Measurements from ENCODE around the gene SGCG. TPM values are rescaled to one million over a fixed set of nuclear protein-coding genes. Genes with fewer than 3 reads are reported as not detected.

The SGCG gene
- total RNA-seq, 1 donor from 2014 or later = 5.6 TPM

DNA sequence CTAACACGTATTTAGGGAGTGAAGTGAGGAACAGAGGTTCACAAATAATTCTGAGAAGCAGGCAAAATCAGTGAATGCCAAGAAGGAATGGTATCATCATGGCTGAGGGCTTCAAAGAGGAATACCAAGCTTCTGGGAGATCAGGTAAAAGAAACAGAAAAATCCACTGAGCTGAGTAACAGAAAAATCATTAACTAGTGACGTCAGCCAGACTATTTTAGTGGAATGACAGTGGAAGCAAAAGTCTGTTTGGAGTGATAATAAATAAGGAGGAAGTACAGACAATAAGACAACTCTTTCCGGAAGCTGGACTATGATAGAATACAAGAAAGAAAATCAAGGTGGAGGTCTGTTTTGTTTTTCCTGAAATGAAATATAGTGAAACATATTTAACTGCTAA lies 169.2 kb downstream of the SGCG start:
- Mint-ChIP-seq H3K36me3 (peaks cover 60% of the 10 kb centered on the region), H3K27me3 (no peaks in the 10 kb centered on the region)

DNA sequence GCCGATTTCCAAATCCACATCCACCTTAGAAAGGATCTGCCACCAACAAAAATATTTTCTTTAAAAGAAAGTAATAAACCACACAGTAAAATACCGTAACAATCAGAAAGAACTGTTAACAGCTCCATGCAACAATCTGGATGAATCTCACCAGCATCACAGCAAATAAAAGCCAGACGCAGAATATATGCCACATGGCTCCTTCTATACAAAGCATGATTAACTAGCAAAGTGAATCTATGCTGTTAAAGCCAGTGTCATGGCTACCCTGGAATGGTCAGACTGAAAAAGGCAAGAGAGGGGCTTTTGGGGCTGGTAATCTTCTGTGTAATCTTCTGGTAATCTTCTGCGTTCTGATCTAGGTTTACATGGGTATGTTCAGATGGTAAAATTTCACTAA lies 171.4 kb downstream of the SGCG start:
- TF ChIP-seq, protein P1, sequence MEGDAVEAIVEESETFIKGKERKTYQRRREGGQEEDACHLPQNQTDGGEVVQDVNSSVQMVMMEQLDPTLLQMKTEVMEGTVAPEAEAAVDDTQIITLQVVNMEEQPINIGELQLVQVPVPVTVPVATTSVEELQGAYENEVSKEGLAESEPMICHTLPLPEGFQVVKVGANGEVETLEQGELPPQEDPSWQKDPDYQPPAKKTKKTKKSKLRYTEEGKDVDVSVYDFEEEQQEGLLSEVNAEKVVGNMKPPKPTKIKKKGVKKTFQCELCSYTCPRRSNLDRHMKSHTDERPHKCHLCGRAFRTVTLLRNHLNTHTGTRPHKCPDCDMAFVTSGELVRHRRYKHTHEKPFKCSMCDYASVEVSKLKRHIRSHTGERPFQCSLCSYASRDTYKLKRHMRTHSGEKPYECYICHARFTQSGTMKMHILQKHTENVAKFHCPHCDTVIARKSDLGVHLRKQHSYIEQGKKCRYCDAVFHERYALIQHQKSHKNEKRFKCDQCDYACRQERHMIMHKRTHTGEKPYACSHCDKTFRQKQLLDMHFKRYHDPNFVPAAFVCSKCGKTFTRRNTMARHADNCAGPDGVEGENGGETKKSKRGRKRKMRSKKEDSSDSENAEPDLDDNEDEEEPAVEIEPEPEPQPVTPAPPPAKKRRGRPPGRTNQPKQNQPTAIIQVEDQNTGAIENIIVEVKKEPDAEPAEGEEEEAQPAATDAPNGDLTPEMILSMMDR (conservative IDR thresholded peaks at IDR 0.05) = no peak
- Mint-ChIP-seq H3K4me3 (no peak overlapping the region), H3K27ac (no peak overlapping the region), H3K4me1 (ENCODE audit: unreplicated experiment) (peaks cover 16% of the 10 kb centered on the region), H3K36me3 (peaks cover 57% of the 10 kb centered on the region), H3K27me3 (no peaks in the 10 kb centered on the region), H3K9me3 (peaks cover 13% of the 10 kb centered on the region)
- DNase-seq (ENCODE audit: extremely low spot score, unreplicated experiment) = no peak

More for the DNA sequence above, 169.2 kb downstream of the SGCG start:
- no peak overlapping the region for H3K27ac Mint-ChIP-seq
- H3K4me3 Mint-ChIP-seq = no peak overlapping the region
- DNase-seq (ENCODE audit: extremely low spot score, unreplicated experiment) = no peak
- H3K9me3 Mint-ChIP-seq = peaks cover 13% of the 10 kb centered on the region
- peaks cover 16% of the 10 kb centered on the region for H3K4me1 Mint-ChIP-seq (ENCODE audit: unreplicated experiment)
- TF ChIP-seq, protein P1 (conservative IDR thresholded peaks at IDR 0.05) = no peak

DNA sequence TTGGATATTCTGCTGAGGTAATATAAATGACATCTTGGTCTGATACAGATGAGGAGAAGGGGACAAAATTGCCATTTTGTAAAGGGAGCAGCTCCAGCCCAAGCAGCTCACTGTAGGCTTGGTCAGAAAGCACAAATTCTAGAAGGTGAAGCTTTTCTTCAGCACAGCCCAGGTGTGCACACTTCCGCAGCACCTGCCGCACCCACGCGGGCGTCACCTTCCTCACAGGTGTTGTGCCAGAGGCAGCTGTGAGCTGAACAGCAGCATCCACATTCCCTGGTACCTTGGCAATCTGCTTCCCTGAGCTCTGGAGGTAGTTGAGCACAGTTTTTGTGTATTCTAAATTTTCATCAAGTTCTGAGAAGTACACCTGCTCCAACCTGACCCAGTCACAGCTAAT lies 173.7 kb downstream of the SGCG start:
- Mint-ChIP-seq H3K4me1 (ENCODE audit: unreplicated experiment) (peaks cover 5% of the 10 kb centered on the region), H3K27me3 (no peaks in the 10 kb centered on the region), H3K4me3 (no peak overlapping the region), H3K36me3 (peaks cover 40% of the 10 kb centered on the region), H3K9me3 (peaks cover 12% of the 10 kb centered on the region), H3K27ac (no peak overlapping the region)
- no peak for DNase-seq (ENCODE audit: extremely low spot score, unreplicated experiment)
- TF ChIP-seq, protein P1 (conservative IDR thresholded peaks at IDR 0.05) = no peak

DNA sequence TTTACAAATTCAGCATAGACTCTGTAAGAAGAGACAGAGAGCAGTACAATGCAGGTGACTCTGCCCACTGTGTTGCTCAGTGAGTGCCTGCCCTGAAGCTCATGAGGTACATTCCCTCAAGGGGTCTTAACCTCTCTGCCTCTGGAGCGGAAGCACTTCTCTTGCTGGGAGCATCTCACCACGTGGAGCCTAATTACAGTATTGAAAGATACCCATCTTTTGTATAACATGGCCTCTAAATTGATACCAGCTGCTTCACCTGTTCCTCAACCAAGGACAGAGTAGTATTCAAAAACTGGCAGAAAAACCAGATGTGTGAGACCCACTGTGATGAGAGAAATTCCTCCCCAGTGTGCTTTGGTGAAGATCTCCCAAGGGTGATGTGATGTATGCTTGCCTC lies 175.6 kb downstream of the SGCG start:
- Mint-ChIP-seq H3K27ac (no peak overlapping the region), H3K9me3 (no peaks in the 10 kb centered on the region), H3K27me3 (no peaks in the 10 kb centered on the region), H3K4me3 (no peak overlapping the region), H3K36me3 (peaks cover 23% of the 10 kb centered on the region), H3K4me1 (ENCODE audit: unreplicated experiment) (no peaks in the 10 kb centered on the region)
- TF ChIP-seq, protein P1 (conservative IDR thresholded peaks at IDR 0.05) = no peak
- DNase-seq (ENCODE audit: extremely low spot score, unreplicated experiment) = no peak

DNA sequence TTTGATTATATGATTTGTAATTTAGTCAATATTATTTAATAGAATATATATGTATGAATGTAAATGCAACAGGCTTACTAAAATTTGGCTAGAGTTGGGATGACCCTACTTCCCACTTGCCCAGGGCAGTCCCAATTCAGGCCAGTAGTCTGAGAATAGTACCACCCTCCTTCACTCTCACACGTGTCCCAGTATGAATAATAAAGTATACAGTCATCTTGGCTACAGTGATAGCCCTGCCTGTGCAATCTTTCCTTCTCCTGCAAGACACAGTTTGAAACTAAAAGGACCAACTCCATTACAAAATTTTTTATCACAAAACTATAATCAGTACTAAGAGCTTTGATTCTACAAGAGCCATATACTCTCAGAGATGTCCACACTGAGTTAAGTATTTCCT lies 176.6 kb downstream of the SGCG start:
- Mint-ChIP-seq H3K27ac (no peak overlapping the region), H3K36me3 (peaks cover 22% of the 10 kb centered on the region), H3K9me3 (no peaks in the 10 kb centered on the region), H3K4me3 (no peak overlapping the region), H3K4me1 (ENCODE audit: unreplicated experiment) (no peaks in the 10 kb centered on the region), H3K27me3 (no peaks in the 10 kb centered on the region)
- TF ChIP-seq, protein P1 (conservative IDR thresholded peaks at IDR 0.05) = no peak
- no peak for DNase-seq (ENCODE audit: extremely low spot score, unreplicated experiment)

DNA sequence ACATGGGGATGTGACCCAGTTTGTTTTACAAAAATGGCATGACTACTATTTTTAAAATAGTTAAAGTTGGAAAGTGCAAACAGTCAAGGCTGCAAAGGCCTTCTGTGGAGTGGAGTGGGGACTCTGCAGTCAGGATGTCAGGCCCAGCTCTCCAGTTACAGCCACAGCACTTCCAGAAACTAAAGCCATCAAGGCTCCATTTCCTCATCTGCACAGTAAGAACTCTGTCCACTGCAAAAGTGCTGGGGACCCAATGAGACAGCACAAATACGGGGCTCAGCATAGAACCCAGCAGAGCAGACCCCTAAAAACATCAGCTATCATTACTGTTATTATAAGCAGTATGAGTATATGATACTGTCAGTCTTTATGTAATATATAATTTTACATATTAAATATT lies 179.1 kb downstream of the SGCG start:
- TF ChIP-seq, protein P1 (conservative IDR thresholded peaks at IDR 0.05) = no peak
- no peak overlapping the region for H3K4me3 Mint-ChIP-seq
- H3K36me3 Mint-ChIP-seq = peaks cover 29% of the 10 kb centered on the region
- H3K27ac Mint-ChIP-seq = no peak overlapping the region
- DNase-seq (ENCODE audit: extremely low spot score, unreplicated experiment) = no peak
- no peaks in the 10 kb centered on the region for H3K9me3 Mint-ChIP-seq
- H3K4me1 Mint-ChIP-seq (ENCODE audit: unreplicated experiment) = no peaks in the 10 kb centered on the region
- H3K27me3 Mint-ChIP-seq = no peaks in the 10 kb centered on the region

All from type B pancreatic cell (in vitro differentiated cells).